Measurements from ENCODE around the gene IZUMO3.

IZUMO3 gene

DNA sequence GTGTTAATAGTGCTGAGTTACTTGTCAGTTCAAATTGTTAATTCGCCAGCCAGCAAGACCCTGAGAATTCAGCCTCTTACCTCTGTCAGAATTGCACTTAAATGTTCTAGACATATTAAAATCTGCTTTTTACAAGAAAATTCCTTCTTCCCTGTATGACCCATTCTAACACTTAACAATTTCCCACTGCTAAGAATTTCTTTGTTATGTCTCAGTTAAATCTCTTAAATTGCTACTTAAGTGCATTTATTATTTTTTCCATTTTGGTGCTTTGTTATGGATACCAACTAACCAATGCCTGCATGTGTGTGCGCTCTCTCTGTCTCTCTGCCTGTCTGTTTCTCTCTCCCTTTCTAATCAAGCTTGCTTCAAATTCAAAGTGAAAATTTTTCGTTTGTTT, 44.9 kb downstream of the IZUMO3 start:
- TF ChIP-seq ZFX (IDR thresholded peaks at IDR 0.05) (no peak), CTCF (conservative IDR thresholded peaks at IDR 0.05) (no peak)
- H3K27ac ChIP-seq = no peak overlapping the region

DNA sequence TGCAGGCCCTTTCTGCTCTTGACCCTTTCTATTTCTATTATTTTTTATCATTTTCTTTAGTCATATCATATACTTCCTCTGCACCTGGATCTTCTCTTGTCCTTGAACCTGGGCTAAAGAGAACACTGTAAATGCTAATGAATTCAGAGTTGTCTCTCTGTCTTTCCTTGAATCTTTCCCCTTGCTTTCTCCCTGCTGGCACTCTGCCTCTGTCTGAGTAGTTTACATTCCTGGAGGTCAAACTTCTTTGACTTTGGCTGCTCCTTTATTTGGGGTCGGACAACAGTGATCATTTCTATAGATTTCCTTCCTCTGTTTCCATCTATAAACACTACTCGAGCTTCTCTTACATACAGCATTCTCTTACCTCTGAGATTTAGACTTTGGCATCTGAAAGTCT, 47.1 kb downstream of the IZUMO3 start:
- H3K27ac ChIP-seq = no peak overlapping the region
- TF ChIP-seq CTCF (conservative IDR thresholded peaks at IDR 0.05) = no peak

DNA sequence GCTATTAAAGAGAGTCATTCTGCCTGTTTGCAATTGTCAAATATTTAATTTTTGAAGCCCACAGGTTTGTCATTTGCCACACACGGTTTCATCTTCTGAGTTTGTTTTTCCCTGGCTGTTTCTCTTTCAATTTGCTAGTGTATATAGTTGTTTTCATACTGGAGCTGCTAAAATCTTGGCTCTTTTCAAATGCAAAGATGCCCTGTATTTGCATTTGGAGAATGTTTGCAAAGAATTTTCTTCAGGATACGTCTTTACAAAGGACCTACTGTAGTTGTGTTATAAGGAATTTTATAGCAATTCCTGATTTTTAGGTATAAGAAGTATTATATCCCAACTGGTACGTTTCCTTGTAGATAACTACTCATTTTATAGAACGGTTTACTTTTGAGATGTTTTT, 48.0 kb downstream of the IZUMO3 start:
- no peak overlapping the region for H3K27ac ChIP-seq
- TF ChIP-seq ZFX (IDR thresholded peaks at IDR 0.05) = no peak
- no peak for TF ChIP-seq CTCF (conservative IDR thresholded peaks at IDR 0.05)
